IPS-NIHi11 (cell line): ENCODE measurements around the gene KREMEN1.
"Not testable (repeated sequence)": the region's sequence is repeated elsewhere in the genome, so short reads cannot be mapped to it uniquely, and the experiment has no call there.

Source experiments
- DNase-seq: peaks from one replicate; pipeline ENCODE4 v3.0.0; 2012; ENCODE audit warnings: mixed read lengths, low spot score

The KREMEN1 gene

GRCh38 chr22:29072979-29073617 is at the start of gene KREMEN1:
Gene KREMEN1 (plus strand): TSS chr22:29073035. CDS start chr22:29073131, 96 bp downstream.
- DNase-seq, result no peak

GRCh38 chr22:29023172-29023796 is 49.6 kb upstream of the KREMEN1 start:
- no peak for DNase-seq

- no peak for DNase-seq
Observed at GRCh38 chr22:29026579-29026978, 46.3 kb upstream of the KREMEN1 start.

- DNase-seq, result no peak
Observed at GRCh38 chr22:29028468-29028867, 44.4 kb upstream of the KREMEN1 start.

- no peak for DNase-seq
Observed at GRCh38 chr22:29029202-29030000, 43.4 kb upstream of the KREMEN1 start.

- peak; percentile 12 for DNase-seq
Observed at GRCh38 chr22:29030016-29030617, 42.7 kb upstream of the KREMEN1 start.

- peak; percentile 91 for DNase-seq
Observed at GRCh38 chr22:29030618-29031226, 42.1 kb upstream of the KREMEN1 start.

GRCh38 chr22:29031227-29032011 is 41.4 kb upstream of the KREMEN1 start:
- peak; percentile 69 for DNase-seq

- no peak for DNase-seq
Observed at GRCh38 chr22:29032014-29032475, 40.8 kb upstream of the KREMEN1 start.

GRCh38 chr22:29032584-29032983 is 40.3 kb upstream of the KREMEN1 start:
- no peak for DNase-seq

- no peak for DNase-seq
Observed at GRCh38 chr22:29037340-29037932, 35.4 kb upstream of the KREMEN1 start.

GRCh38 chr22:29039148-29039547 is 33.7 kb upstream of the KREMEN1 start:
- no peak for DNase-seq

GRCh38 chr22:29039684-29040083 is 33.2 kb upstream of the KREMEN1 start:
- DNase-seq, result not testable (repeated sequence)

GRCh38 chr22:29040385-29041275 is 32.2 kb upstream of the KREMEN1 start:
- DNase-seq, result peak; percentile 69

- DNase-seq, result no peak
Observed at GRCh38 chr22:29041408-29041807, 31.4 kb upstream of the KREMEN1 start.

GRCh38 chr22:29043906-29044575 is 28.8 kb upstream of the KREMEN1 start:
- no peak for DNase-seq

- no peak for DNase-seq
Observed at GRCh38 chr22:29044657-29045176, 28.1 kb upstream of the KREMEN1 start.

GRCh38 chr22:29048822-29049654 is 23.8 kb upstream of the KREMEN1 start:
- DNase-seq, result no peak
